IPS-NIHi7 (cell line): Measurements from ENCODE around the gene TFAP2C.
A peak's percentile ranks its signal among the peaks of the same experiment; 100 is the strongest.

Experiments
- DNase-seq: peaks from one replicate; pipeline ENCODE4 v3.0.0; 2012; ENCODE audit warnings: mixed read lengths; ENCODE audit errors: extremely low spot score

The TFAP2C gene

DNA sequence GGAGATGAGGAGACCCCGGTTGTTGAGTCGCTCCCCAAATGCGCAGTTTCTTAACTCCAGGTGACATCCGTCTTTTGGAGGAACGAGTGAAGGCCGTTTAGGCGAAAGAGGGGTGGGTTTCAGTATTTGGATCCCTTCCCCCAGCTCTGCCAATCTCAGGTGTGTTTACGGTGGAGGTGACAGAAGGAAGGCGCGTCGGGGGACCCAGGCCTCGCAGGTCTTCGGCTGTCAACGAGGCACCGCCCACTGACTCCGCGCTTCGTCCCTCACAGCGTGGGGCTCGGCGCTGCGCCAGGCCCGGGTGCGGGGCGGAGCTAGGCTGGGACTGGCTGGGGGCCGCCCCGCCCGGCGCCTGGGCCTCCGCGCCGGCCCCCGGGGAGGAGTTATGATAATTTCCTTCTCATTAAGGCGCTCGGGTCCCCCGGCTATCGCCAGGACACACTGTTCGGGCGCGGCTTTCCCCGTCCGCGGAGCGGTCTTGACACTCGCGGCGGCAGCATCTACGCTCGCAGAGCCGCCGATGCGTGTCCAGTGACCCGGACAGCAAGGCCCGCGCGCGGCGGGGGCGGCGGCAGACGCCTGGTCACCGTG lies at the start of gene TFAP2C:
Gene TFAP2C, plus strand, starts transcription at position 434 of the 591 bp plus-strand sequence. CDS start 239 bp downstream, outside the sequence.
- peak; percentile 88 for DNase-seq

DNA sequence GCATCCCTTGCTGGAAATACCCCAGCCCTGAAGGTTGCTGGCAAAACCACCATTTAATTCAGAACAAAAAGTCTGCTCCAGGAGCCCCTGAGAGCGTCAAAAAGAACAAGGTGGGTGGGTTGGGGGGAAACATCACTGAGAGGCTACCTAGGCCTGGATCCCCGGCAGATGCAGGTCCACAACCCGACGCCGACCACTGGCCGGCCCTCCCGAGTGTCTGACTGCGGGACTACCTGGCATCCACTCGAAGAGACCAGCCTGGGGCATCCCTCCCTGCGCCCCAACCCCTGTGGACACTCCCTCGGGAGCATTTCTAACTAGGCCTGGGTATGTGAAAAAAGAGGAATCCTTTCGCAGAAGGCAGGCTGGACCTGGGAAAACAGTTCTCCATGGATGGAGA lies 48.9 kb upstream of the TFAP2C start:
- no peak for DNase-seq

DNA sequence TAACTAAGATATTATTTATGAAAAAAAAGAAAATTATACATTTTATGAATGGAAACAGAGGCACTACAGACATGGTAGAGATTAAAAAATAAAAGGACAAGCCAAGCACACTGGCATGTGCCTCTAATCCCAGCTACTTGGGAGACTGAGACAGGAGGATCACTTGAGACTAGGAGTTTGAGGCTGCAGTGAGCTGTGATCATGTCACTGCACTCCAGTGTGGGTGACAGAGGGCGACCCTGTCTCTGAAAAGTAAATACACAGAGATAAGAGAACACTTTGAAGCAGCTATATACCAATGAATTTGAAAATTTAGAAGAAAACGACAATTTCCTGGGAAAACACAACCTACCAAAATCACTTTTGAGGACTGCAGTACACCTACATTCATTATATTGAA lies 47.4 kb upstream of the TFAP2C start:
- DNase-seq, result no peak

DNA sequence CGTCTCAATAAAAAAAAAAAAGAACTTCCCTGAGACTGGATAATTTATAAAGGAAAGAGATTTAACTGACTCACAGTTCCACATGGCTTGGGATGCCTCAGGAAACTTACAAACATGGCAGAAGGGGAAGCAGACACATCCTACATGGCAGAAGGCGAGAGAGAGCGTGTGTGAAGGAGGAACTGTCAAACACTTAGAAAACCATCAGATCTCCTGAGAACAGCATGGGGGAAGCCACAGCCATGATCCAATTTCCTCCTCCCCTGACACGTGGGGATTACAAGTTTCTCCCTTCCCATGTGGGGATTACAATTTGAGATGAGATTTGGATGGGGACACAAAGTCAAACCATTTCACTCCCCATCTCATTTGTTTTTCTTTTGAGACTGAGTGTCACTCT lies 46.6 kb upstream of the TFAP2C start:
- DNase-seq, result no peak

DNA sequence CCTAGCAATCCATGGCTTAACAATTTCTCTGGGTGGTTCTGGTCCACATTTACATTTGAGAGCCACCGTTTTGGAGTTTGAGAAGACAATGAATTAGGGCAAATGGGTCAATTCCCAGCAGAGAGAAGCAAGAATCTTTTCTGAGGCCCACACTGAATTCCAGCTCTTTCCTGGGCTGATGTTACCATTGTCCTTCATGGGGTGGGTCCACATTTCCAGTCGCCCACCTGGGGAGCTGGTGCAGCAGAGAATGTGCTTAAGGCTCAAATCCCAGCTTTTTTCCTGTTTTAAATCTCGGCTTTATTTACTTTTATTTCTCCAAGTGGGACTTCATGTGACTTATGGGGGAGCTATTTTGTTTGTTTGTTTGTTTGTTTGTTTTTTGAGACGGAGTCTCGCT lies 44.2 kb upstream of the TFAP2C start:
- DNase-seq, result no peak

DNA sequence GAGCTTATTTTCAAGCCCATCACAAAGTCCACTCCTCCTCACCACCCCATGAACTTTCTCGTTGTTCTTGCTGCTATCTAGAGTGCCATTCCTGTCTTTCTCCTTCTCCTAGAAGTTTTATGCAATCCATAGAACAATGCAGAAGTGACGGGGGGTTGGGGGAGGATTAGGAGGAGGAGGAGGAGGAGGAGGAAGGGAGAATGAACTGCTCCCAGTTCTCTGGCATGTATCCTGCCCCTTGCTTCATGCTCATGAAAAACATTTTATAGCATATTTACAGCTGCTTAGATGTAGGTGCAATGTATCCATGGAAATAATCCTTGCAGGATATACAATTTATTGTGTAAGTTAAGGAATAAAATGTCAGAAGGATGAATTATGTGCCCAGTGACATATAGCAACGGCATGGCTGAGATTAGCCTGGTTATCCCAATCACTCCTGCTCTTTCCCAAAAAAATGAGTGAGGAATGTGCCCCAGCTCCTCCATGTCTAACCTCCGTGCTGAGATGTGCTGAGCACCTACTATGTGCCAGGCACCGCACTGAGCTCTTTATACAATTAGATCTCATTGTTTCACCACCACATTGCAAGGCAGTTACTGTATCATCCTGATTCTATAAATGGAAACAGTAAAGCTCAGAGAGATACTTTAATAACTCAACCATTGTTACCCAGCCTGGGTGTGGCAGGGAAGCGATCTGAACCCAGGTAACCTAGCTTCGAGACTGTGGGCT lies 41.6 kb upstream of the TFAP2C start:
- DNase-seq, result no peak

DNA sequence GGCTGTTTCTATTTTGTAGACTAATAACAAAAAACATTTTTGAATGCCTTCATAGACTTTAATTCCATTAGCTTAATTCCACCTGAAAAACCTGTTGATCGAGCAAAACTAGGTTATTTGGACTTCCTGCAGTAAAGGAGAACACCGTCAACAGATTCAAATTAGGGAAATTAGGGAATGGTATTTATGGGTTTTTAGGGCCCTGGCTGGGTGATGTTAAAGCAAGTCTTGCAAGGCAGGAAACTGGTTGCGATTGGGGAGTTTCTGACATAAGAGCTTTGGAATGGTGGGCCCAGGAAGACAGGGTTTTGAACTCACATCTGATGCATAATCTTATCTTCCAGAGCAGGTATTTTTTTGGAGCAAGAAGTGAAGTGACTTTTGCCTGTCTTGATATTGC lies 40.1 kb upstream of the TFAP2C start:
- DNase-seq, result peak; percentile 9

DNA sequence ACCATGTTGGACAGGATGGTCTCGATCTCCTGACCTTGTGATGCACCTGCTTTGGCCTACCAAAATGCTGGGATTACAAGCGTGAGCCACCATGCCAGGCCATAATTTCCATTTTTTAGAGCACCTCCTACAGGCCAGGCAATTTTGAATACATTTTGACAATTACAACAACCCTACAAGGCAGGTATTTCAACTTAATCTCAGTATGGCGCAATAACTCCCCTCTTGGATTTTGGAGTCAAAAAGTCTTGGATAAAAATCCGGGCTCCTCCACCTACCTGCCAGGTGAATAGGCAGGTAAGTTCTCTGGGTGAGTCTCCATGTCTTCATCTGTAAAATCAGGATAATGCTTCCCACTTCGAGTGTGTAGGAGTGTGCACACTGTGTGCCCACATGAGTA lies 39.5 kb upstream of the TFAP2C start:
- no peak for DNase-seq

DNA sequence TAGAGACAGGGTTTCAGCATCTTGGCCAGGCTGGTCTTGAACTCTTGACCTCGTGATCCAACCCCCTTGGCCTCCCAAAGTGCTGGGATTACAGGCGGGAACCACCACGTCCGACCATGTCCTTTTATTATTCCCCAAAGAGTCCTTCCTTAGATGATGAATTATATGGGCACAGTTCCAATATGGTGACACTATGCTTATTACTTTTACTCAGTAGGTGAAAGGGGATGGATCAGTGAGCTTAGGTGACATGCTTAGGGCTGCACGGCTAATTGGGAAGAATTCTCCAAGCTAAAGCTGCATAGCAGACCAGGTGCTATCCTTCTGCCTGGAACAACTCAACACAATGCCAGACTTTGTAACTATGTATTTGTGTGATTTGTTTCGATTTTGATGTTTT lies 38.2 kb upstream of the TFAP2C start:
- DNase-seq, result no peak

DNA sequence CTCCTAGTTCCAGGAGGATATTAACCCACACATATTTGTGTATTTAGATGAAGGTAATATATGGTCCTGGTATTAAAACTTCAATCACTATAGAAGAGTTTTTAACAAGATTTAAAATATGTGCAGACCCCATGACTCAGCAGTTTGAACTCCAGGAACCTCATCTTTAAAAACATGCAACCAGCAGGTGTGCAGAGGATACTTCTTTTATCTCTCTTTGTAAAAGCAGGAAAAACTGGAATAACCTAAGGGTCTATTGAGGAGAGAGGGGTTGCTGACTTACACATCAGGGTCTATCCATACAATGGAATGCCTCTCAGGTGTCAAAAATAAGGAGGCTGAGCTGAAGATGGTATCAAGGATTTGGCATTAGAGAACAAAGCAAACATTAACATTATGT lies 36.9 kb upstream of the TFAP2C start:
- peak; percentile 3 for DNase-seq

DNA sequence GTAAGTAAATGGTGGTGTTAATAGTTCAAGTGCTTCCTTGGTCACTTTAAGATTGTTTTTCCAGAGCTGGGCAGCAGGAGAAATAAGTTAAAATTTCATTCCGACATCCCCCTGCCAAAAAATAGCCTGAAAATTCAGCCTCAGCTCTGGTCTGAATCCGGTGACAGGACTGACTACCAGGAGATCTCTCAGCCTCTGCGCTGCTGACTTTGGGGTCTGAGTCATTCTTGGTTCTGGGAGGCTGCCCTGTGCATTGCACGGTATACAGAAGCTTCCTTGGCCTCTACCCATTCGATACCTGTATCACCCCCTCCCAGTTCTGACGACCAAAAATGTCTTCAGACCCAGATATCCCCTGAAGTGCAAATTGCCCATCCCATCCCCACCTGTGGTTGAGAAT lies 36.3 kb upstream of the TFAP2C start:
- no peak for DNase-seq

DNA sequence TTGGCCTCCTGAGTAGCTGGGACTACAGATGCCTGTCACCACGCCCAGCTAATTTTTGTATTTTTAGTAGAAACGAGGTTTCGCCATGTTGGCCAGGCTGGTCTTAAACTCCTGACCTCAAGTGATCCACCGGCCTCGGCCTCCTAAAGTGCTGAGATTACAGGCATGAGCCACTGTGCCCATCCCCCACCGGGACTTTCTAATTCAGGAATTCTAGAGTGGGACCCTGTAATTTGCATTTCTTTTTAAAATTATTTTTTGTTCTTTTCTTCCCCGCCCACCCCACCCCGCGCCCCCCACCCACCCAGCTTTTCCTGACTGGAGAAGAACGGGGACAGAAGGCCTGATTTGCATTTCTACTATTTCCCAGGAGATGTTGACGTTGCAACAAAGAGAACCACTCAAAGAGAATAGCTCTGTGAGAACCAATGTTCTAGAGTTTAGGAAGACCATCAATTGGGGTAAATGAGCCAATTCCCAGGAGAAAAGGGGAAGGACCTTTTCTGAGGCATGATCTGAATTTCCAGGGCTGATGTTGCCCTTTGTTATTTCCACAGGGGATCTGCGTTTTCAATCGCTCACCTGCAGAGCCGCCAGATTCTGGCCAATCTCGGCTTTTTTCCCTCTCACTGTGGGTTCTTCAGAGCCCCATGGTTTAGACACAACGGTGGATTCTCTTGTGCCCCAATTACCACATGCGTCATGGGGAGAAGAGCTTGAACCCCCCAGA lies 33.2 kb upstream of the TFAP2C start:
- peak; percentile 51 for DNase-seq

DNA sequence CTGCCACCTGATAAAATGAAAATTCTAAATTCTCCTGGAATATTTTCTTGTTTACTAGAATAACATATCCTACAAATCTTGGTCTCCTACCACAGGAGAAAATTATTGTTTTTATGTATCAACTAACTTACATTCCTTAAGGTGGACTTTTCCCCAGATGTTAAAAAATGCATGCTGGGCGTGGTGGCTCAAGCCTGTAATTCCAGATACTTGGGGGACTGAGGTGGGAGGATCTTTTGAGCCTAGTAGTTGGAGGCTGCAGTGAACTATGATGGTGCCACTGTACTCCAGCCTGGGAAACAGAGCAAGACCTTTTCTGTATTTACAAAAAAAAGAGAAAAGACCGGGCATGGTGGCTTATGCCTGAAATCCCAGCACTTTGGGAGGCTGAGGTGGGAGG lies 27.9 kb upstream of the TFAP2C start:
- no peak for DNase-seq

DNA sequence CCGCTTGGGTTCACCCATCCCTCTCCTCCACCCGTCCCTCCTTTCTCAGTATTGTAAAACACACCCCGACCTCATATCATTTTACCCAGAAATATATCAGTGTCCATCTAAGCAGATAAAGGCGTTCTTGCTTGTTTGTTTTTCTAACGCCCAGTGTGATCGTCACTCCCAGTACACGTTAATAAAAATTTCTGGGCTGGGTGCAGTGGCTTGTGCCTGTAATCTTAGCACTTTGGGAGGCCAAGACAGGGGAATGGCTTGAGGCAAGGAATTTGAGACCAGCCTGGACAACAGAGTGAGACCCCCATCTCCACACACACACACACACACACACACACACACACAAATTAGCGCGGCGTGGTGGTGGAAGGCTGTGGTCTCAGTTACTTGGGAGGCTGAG lies 24.4 kb upstream of the TFAP2C start:
- no peak for DNase-seq

DNA sequence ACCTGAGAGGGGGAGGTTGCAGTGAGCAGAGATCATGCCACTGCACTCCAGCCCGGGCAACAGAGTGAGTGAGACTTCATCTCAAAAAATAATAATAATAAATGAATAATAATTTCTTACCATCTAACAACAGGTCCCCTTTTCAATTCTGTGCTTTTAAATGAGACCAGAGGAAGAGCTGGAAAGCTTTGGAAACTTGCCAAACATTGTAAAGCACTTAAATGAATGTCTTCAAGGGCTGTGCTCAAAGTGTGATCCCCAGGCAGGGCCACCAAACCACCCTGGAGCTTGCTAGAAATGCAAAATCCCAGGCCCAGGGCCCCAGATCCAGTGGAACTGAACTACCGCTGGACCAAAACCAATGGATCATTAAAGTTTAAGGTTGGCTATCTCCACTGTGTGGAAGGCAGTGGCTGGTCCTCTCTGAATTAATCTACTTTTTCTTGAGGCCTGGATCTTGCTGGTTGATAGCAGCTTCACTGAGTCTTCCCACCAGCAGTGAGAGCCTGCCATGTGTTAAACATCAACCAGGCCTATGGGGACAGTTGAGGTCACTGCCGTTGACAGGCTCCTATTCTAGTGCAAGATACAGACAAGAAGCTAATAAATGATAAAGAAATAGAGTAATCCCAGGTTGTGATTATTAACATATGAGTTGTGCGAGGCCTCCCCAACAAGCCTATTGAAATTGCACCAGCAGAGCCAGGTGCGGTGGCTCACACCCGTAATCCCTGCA lies 23.7 kb upstream of the TFAP2C start:
- no peak for DNase-seq

DNA sequence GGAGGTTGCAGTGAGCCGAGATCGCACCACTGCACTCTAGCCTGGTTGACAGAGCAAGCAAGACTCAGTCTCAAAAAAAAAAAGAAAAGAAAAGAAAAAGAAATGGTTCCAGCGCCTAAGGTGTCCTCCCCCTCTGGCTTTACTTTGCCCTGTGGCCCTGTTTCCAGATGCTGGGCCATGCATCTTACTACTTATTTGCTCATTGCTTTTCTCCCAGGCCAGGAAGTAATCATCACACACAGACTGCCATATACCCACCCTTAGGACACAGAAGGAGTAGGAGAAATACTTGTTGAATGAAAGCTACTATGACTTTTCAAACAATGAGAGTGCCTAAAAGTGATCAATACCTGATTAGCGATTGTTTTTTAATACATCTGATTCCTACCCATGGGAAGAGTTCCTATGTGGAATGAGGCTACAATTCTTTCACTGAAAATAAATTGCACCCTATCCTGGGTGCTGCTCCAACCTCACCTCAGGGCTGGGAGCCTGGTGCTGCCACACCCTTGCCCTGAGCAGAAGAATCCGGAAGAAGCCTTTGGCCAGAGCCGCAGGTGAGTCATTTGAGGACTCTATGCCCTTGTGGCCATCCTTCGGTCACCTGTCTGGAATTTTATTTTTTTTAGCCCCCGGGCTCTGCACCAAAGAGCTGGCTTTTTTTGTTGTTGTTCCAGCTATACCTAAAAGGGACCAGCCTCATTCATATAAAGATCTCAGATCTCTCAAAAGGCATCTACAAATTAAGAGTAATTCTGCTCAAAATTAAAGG lies 22.7 kb upstream of the TFAP2C start:
- no peak for DNase-seq

DNA sequence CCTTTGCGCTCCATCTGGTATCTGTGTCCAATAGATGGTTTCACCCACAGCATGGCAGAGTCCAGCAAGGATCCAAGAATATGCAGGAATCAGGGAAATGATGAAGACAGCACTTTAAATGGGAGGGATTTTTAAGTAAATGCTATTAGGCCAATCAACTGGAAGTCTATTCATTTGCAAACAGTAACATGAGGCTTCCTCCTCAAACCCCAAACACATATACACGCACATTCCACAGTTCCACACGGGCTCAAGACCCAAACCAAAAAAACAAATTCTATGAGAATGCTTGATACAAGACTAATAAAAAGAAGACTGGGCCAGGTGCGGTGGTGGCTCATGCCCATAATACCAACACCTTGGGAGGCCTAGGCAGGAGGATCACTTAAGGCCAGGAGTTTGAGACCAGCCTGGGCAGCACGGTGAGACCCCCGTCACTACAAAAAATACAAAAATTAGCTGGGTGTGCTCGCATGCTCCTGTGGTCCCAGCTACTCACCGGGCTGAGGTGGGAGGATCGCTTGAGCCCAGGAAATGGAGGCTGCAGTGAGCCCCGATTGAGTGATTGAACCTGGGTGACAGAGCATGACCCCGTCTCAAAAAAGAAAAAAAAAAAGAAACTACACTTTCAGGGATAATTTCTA lies 21.9 kb upstream of the TFAP2C start:
- DNase-seq, result no peak

DNA sequence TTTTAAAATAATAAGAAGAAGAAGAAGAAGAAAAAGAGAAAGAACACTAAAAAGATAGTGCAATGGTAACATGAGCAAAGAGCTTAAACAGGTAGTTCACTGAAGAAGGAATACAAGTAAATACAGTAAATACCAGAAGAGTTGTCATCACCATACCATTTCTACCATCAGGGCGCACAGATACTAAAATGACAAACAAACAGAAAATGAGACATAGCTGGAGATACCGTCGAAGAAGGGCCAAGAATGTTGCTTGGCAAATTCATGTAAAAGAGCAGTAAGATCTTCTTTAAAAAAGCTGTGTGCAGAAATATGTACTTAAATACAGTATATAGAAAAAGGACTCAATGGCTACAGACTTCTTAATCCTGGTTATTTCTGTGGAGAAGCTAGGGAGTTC lies 20.7 kb upstream of the TFAP2C start:
- DNase-seq, result no peak

DNA sequence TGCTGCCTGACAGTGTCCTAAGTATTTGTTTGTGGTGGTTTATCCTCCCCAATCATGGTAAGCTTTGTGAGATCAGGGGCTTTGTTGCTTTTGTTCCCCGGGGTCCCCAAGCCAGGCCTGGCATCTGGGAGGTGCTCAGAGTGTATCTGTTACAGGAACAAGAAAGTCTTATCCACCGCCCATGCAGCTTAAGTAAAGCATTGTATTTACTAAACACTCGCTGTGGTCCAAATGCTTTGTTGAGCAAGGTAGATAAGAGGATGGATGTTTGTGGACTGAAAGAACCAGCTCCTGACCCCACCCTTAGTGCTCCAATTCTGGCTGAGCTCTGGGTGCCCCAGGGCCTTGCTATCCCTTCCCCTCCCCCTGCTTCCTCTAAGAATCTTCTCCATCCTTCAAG lies 19.8 kb upstream of the TFAP2C start:
- no peak for DNase-seq

DNA sequence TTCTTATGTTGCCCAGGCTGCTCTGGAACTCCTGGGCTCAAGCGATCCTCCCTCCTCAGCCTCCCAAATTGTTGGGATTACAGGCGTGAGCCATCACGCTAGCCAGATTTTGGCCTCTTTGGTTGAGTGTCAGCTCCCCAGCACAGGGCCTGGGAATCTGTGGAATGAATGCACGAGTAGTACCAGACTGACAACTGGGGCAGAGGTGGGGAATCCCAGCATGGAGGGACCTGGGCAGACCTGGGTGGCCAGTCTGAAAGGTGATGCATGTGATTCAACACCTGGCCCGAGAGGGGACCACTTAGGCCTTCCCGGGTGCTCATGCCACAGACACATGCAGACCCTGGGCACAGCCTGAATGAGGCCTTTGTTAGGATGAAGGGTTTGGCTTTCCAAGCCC lies 19.0 kb upstream of the TFAP2C start:
- no peak for DNase-seq

DNA sequence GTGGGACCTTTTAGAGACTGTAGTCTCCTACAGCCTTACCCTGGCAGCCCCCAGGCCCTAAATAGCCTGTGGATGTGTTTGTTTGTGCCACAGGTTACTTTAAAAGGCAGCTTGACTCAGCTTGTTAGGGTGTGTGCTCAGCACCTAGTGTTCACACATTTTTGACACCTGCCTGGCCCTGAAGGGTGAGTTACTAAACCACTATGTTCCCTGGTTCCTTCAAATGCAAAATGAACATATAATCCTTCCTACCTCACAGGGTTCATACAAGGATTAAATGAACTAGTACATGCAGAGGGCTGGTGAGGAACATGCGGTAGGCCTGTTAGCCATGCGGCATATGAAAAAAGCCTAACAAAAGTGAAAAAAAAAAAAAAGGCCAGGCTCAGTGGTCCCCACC lies 14.9 kb upstream of the TFAP2C start:
- DNase-seq, result no peak
